Esophagus muscularis mucosa (tissue), 4 donors: ENCODE measurements around the gene FRS3.

Source experiments
- CTCF ChIP-seq, 3 experiments: fragments of 200-600 bp in 2 of 3; fragments of 450-650 bp in 1 of 3; sonication (generic) in 2 of 3; IDR thresholded peaks; one replicate each; pipeline ENCODE4 v1.5.1; 2017 to 2019; ENCODE audit warnings: antibody characterized with exemption in 3 of 3, mild to moderate bottlenecking in 2 of 3, moderate library complexity in 1 of 3
- EP300 ChIP-seq: sonication (generic); formaldehyde crosslinking; IDR thresholded peaks from one replicate; pipeline ENCODE4 v1.6.1; 2017; ENCODE audit warnings: antibody characterized with exemption
- POLR2A ChIP-seq: fragments of 450-650 bp; IDR thresholded peaks from one replicate; pipeline ENCODE4 v1.6.1; 2017; ENCODE audit warnings: antibody characterized with exemption, moderate library complexity, mild to moderate bottlenecking, low read depth
- POLR2AphosphoS5 ChIP-seq, 2 donors: sonication (generic); formaldehyde crosslinking; IDR thresholded peaks; one replicate each; pipeline ENCODE4 v1.6.1; 2017; ENCODE audit warnings: antibody characterized with exemption in 2 of 2

GRCh38 chr6:41732591-41733359 lies 46.9 kb downstream of the FRS3 start:
- TF ChIP-seq CTCF (IDR thresholded peaks at IDR 0.05) (no peak), EP300 (no peak), POLR2A (no peak), POLR2AphosphoS5 (IDR thresholded peaks at IDR 0.05) (no peak)
